HL-60/S4 treated with retinoic acid at 250 ng/mL for 4 days and 3 days (cell line): Measurements from ENCODE around the gene TUBB4B.

Experiments
- in situ Hi-C: fragments of 300-500 bp; cut with MboI; formaldehyde crosslinking; loops from 2 replicates; pipeline ENCODE4 v1.7.0; 2022; ENCODE audit warnings: low sequenced_read_pairs

Gene TUBB4B

DNA sequence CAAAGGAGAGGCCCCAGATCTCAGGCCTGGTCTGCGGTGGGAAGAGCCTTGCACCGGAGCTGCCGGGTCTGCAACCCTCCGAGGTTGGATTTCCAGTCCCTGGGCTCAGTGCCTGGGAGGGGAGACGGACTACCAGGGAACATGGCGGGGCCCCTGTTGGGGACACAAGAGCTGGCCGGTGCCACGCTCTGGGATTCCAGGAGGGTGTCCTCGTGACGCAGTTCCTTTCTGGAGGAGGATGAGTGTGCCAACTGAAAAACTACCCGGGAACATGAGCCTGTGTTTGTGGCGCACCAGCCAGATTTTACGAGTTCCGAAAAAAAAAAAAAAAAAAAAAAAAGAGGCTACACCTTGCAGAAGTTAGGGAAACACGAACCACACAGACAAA, 52.0 kb downstream of the TUBB4B start:
- in situ Hi-C loops: loop anchor here (10.0 kb wide), 1 partner anchor 112 kb away; no protein-coding TSS in a partner anchor
